HCT116 (cell line): ENCODE data around the gene AP2A1. TPM values are rescaled to one million over a fixed set of nuclear protein-coding genes. Genes with fewer than 3 reads are reported as not detected.

ENCODE experiments used
- ATAC-seq: fragments of 200-7000 bp; cut with Tn5 transposase; 2 replicates; pipeline ENCODE4 v1.9.1; 2020; ENCODE audit warnings: mild to moderate bottlenecking, moderate library complexity
- BruUV-seq: library from RNA; stranded (reverse); fragments of 400-500 nt; replicated peaks from 2 replicates; lab custom pipeline; 2021; lab: Mats Ljungman, UMichigan
- CTCF ChIA-PET: fragments of 300-600 bp; sonication (Branson Sonifier 250); formaldehyde crosslinking; loops from one replicate; lab custom pipeline; 2021; ENCODE audit warnings: antibody characterized with exemption; lab: Charles Lee
- POLR2A ChIA-PET: fragments of 300-600, 350-600 bp; sonication (Branson Sonifier 250); formaldehyde crosslinking; loops from one replicate; lab custom pipeline; 2021; ENCODE audit warnings: antibody characterized with exemption; lab: Charles Lee
- RAD21 ChIA-PET, 2 experiments: fragments of 300-600 bp; sonication (Branson Sonifier 250); formaldehyde crosslinking; loops; one replicate each; lab custom pipeline; 2023; ENCODE audit warnings: low total read pairs in 2 of 2; ENCODE audit not compliant: uncharacterized antibody in 2 of 2, unreplicated experiment in 2 of 2, low non-redundant PET in 1 of 2; lab: Charles Lee
- DNase-seq: peaks from one replicate; pipeline ENCODE4 v3.0.0-alpha.2; 2010; ENCODE audit warnings: low read depth, low spot score
- H2AFZ ChIP-seq: fragments of 200-600 bp; shearing (Covaris generic), sonication (generic); 2 replicates; pipeline ENCODE4 v1.6.1; 2017; ENCODE audit warnings: low read depth, mixed run types, mixed read lengths, antibody characterized with exemption, low read length; ENCODE audit not compliant: poor library complexity, severe bottlenecking
- H3K27ac ChIP-seq: 2 replicates; pipeline ENCODE4 v1.5.1; 2012; ENCODE audit warnings: low read depth, low read length
- H3K27me3 ChIP-seq: fragments of 200-600 bp; sonication (generic); 2 replicates; pipeline ENCODE4 v1.6.1; 2016; ENCODE audit warnings: mixed run types, low read length, mixed read lengths; ENCODE audit not compliant: insufficient read depth
- H3K36me3 ChIP-seq, 2 experiments: fragments of 200-500 bp in 1 of 2; fragments of 200-600 bp in 1 of 2; sonication (Bioruptor generic) in 1 of 2; sonication (generic) in 1 of 2; 2 replicates each; pipeline versions ENCODE4 v1.5.1 to v1.6.1; 2014 to 2016; ENCODE audit warnings: low read length in 2 of 2, inconsistent platforms in 1 of 2, mixed read lengths in 1 of 2, mixed run types in 1 of 2; ENCODE audit not compliant: insufficient read depth in 2 of 2, control insufficient read depth in 1 of 2
- H3K4me1 ChIP-seq, 2 experiments: fragments of 200-600 bp in 1 of 2; sonication (generic) in 1 of 2; 2 replicates each; pipeline versions ENCODE4 v1.5.1 to v1.6.1; 2012 to 2017; ENCODE audit warnings: low read length in 2 of 2, inconsistent platforms in 1 of 2, mild to moderate bottlenecking in 1 of 2, mixed read lengths in 1 of 2, mixed run types in 1 of 2, moderate library complexity in 1 of 2; ENCODE audit not compliant: insufficient read depth in 2 of 2, control insufficient read depth in 1 of 2
- H3K4me2 ChIP-seq: fragments of 200-600 bp; sonication (generic); 2 replicates; pipeline ENCODE4 v1.6.1; 2017; ENCODE audit warnings: mixed run types, low read length, mixed read lengths
- H3K4me3 ChIP-seq, 2 experiments: fragments of 200-600 bp in 1 of 2; sonication (generic) in 1 of 2; replicated peaks in 1 of 2; 2 replicates each; pipeline ENCODE4 v1.5.1; 2011 to 2016; ENCODE audit warnings: low read length in 2 of 2, control low read depth in 1 of 2, low read depth in 1 of 2, mild to moderate bottlenecking in 1 of 2, mixed read lengths in 1 of 2, mixed run types in 1 of 2
- H3K79me2 ChIP-seq: fragments of 200-600 bp; sonication (generic); 2 replicates; pipeline ENCODE4 v1.6.1; 2017; ENCODE audit warnings: mild to moderate bottlenecking, mixed run types, low read length, moderate library complexity, mixed read lengths; ENCODE audit not compliant: insufficient read depth
- H3K9ac ChIP-seq: fragments of 200-600 bp; sonication (generic); 2 replicates; pipeline ENCODE4 v1.6.1; 2016; ENCODE audit warnings: low read length, mixed read lengths
- H3K9me2 ChIP-seq: fragments of 200-600 bp; sonication (generic), shearing (Covaris generic); 2 replicates; pipeline ENCODE4 v1.6.1; 2017; ENCODE audit warnings: mixed run types, mild to moderate bottlenecking, moderate library complexity; ENCODE audit not compliant: insufficient read depth
- H3K9me3 ChIP-seq, 2 experiments: fragments of 200-500 bp in 1 of 2; fragments of 200-600 bp in 1 of 2; sonication (Bioruptor generic) in 1 of 2; sonication (generic) in 1 of 2; 2 replicates each; pipeline ENCODE4 v1.6.1; 2014 to 2017; ENCODE audit warnings: low read length in 2 of 2, mixed read lengths in 2 of 2, inconsistent platforms in 1 of 2, low read depth in 1 of 2, mild to moderate bottlenecking in 1 of 2, mixed run types in 1 of 2, moderate library complexity in 1 of 2; ENCODE audit not compliant: control insufficient read depth in 1 of 2, insufficient read depth in 1 of 2
- H4K20me1 ChIP-seq: fragments of 200-600 bp; sonication (generic), shearing (Covaris generic); 2 replicates; pipeline ENCODE4 v1.6.1; 2017; ENCODE audit warnings: mixed run types, mild to moderate bottlenecking, moderate library complexity; ENCODE audit not compliant: insufficient read depth
- POLR2A ChIP-seq: IDR thresholded peaks from 2 replicates; pipeline ENCODE4 v1.7.0; 2011; ENCODE audit warnings: borderline replicate concordance; ENCODE audit not compliant: insufficient read depth, insufficient read length; ENCODE audit errors: extremely low read depth
- POLR2AphosphoS5 ChIP-seq: IDR thresholded peaks from 2 replicates; pipeline ENCODE4 v1.6.1; 2011; ENCODE audit warnings: mild to moderate bottlenecking, low read depth, low read length, moderate library complexity
- SP1 ChIP-seq: IDR thresholded peaks from 2 replicates; pipeline ENCODE4 v1.6.1; 2012; ENCODE audit warnings: low read depth
- TCF7L2 ChIP-seq: IDR thresholded peaks from 2 replicates; pipeline ENCODE4 v1.7.0; 2011; ENCODE audit warnings: borderline replicate concordance, inconsistent platforms; ENCODE audit not compliant: insufficient read depth, insufficient read length; ENCODE audit errors: extremely low read depth
- ZFX ChIP-seq: fragments of 450-650 bp; IDR thresholded peaks from 2 replicates; pipeline ENCODE4 v1.6.1; 2017
- intact Hi-C: fragments of 100-400 bp; cut with micrococcal nuclease; formaldehyde crosslinking; loops from 2 replicates; pipeline ENCODE4 v1.10.0; 2022
- total RNA-seq: library from RNA; stranded (reverse); gene quantifications from one replicate; pipeline ENCODE4 v1.2.1, GENCODE V29; 2021; ENCODE audit not compliant: unreplicated experiment
- TF ChIP-seq, protein P1 (sequence below), 3 experiments: fragments of 200-600 bp in 1 of 3; sonication (generic) in 1 of 3; IDR thresholded peaks in 2 of 3; conservative IDR thresholded peaks in 1 of 3; 2 replicates each; pipeline ENCODE4 v1.5.1; 2012 to 2017; ENCODE audit warnings: low read depth in 2 of 3, low read length in 2 of 3, antibody characterized with exemption in 1 of 3, borderline replicate concordance in 1 of 3, control low read depth in 1 of 3, mild to moderate bottlenecking in 1 of 3, mixed read lengths in 1 of 3, mixed run types in 1 of 3, moderate library complexity in 1 of 3; ENCODE audit not compliant: insufficient read depth in 1 of 3

AP2A1 gene
- total RNA-seq, 1 experiment from 2014 or later = 102 TPM

DNA sequence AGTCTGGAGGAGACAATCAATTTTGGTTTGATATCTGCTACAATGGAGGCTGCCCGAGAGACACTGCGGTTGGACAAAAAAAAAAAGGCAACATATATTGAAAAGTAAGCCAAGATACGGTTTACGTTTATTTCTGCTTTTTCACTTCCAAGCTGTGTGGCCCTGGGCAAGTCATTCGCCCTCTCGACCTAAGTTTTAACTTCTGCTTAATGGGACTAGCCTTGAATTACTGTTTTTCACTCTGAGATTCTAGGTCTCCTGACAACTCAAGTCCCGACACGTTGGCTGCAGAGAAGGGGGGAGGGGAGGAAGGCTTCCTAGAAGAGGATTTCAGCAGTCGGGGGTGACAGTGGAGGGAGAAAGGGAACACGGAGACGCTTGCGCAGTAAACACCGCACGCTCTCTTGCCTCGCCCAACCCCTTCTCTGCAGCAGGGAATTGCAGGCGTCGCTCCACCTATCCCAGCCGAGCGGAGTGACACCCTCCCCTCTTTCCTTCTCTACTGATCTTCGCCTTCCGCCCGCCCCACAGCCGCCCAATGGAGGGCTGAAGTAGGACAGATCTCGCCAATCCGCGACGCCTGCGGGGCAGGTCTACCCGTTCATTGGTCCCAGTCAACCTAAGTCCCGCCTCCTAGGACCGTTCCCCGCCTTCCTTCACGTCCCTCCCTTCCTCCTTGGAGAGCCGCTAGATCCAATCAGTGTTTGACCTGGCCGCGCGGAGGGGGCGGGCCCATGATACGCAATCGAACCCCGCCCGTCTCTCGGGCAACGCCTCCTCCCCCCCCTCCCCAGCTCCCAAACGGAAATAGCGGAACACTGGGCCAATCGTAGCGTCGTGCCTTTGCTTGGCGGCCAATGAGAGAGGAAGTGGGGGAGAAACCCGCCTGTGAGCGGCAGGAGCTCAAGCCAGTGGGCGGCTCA lies 533 bp upstream of the AP2A1 start:
- TSS peak; percentile 99 for BruUV-seq
- CTCF ChIA-PET = interaction anchor here (0.6 to 2.3 kb wide), 4 partner anchors 15 to 122 kb away, joined by 3 to 8 read pairs (median 6); no protein-coding TSS in a partner anchor
- RAD21 ChIA-PET = interaction anchor here in 1 of 2 experiments (1.0 kb wide), 1 partner anchor 20 kb away, joined by 6 read pairs; no protein-coding TSS in a partner anchor

More for the DNA sequence above, 533 bp upstream of the AP2A1 start:
- peak overlapping the region; percentile 93 for H3K4me2 ChIP-seq
- no peaks in the 10 kb centered on the region for H3K9me2 ChIP-seq
- no peaks in the 10 kb centered on the region for H3K9me3 ChIP-seq
- H3K4me1 ChIP-seq = peaks cover 21 to 37% of the 10 kb centered on the region in 2 experiments
- H3K9ac ChIP-seq = peak overlapping the region; percentile 74
- peak overlapping the region; percentile 91 to 97 for H3K4me3 ChIP-seq
- no peaks in the 10 kb centered on the region; a peak in 1 of 4 replicates for H3K36me3 ChIP-seq
- peak overlapping the region; percentile 88 for H3K27ac ChIP-seq
- no peak overlapping the region for H2AFZ ChIP-seq
- intact Hi-C loops = loop anchor here (1.0 to 5.0 kb wide), 4 partner anchors 41 to 101 kb away; partner anchors contain the start of genes PNKP and PRMT1
- no peaks in the 10 kb centered on the region for H3K27me3 ChIP-seq
- POLR2A ChIA-PET = interaction anchor here (0.6 to 1.1 kb wide), 8 partner anchors 10 to 613 kb away, joined by 3 to 6 read pairs (median 3); partner anchors contain the start of genes RPS11 and RRAS
- DNase-seq (peak; percentile 100), ATAC-seq (peak; percentile 91)
- peaks cover 34% of the 10 kb centered on the region for H3K79me2 ChIP-seq
- no peak for TF ChIP-seq ZFX
- peak; percentile 98 for TF ChIP-seq SP1
- TF ChIP-seq, protein P1, sequence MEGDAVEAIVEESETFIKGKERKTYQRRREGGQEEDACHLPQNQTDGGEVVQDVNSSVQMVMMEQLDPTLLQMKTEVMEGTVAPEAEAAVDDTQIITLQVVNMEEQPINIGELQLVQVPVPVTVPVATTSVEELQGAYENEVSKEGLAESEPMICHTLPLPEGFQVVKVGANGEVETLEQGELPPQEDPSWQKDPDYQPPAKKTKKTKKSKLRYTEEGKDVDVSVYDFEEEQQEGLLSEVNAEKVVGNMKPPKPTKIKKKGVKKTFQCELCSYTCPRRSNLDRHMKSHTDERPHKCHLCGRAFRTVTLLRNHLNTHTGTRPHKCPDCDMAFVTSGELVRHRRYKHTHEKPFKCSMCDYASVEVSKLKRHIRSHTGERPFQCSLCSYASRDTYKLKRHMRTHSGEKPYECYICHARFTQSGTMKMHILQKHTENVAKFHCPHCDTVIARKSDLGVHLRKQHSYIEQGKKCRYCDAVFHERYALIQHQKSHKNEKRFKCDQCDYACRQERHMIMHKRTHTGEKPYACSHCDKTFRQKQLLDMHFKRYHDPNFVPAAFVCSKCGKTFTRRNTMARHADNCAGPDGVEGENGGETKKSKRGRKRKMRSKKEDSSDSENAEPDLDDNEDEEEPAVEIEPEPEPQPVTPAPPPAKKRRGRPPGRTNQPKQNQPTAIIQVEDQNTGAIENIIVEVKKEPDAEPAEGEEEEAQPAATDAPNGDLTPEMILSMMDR (IDR thresholded peaks at IDR 0.05 in 2 of 3, conservative IDR thresholded peaks at IDR 0.05 in 1 of 3; ENCODE audit: borderline replicate concordance in 1 of 3, insufficient read depth in 1 of 3, low read depth in 2 of 3, low read length in 2 of 3) = no peak
- TF ChIP-seq POLR2A = peak; percentile 47
- peak; percentile 45 for TF ChIP-seq TCF7L2
- TF ChIP-seq POLR2AphosphoS5 = peak; percentile 83
- H4K20me1 ChIP-seq = no peaks in the 10 kb centered on the region
